ENCODE data around the gene PI4KA. TPM values are rescaled to one million over a fixed set of nuclear protein-coding genes. Genes with fewer than 3 reads are reported as not detected.

The PI4KA gene
- total and polyA plus RNA-seq, 2 donors (not counting 1 experiment from before 2014, with no cell fraction given) = 26.4 to 40.6 TPM

DNA sequence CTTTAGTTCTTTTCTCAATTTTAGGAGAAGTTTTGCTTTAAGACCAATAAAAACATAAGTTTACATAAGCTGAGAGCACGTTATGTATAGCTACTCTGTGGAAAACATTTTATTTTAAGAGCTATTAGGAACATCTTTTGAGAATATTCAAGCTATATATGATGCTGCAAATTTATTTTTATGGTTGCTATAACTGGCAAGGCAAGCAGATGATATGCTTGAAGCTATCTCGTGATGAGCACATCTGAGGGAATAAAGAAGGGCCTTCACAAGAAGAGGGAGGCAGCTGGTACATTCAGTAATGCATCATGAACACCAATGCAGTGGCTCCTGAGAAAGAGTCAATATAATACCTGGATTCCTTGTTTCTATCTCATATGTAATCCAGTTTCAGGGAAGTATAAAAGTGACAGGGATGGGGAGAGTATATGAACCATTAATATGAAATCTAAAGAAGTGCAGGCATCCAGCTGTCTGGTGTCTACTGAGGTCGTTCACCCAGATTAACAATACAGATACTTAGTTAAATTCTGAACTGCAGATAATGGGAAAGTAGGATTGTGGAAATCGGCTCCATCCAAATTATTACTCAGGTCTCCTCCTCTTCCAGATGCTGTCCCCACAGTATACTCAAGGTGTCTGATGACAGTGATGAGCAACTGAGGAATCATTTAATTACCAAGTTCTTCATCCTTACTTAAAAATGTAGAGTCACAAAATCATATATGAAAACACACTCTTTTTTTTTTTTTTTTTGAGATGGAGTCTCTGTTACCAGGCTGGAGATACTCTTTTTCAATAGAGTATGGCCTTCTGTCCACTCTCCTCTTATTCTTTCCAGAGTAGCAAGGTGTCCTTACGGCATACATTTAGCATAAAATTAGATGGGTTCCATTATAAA lies 185.1 kb downstream of the PI4KA start:
- H3K9ac ChIP-seq (ENCODE audit: insufficient read depth, low read length) = no peak overlapping the region
- no peaks in the 10 kb centered on the region for H3K9me3 ChIP-seq (ENCODE audit: control insufficient read depth, insufficient read depth, low read depth, low read length)
- H3K36me3 ChIP-seq (ENCODE audit: control insufficient read depth, insufficient read depth, low read length) = no peaks in the 10 kb centered on the region
- TF ChIP-seq, protein P1, sequence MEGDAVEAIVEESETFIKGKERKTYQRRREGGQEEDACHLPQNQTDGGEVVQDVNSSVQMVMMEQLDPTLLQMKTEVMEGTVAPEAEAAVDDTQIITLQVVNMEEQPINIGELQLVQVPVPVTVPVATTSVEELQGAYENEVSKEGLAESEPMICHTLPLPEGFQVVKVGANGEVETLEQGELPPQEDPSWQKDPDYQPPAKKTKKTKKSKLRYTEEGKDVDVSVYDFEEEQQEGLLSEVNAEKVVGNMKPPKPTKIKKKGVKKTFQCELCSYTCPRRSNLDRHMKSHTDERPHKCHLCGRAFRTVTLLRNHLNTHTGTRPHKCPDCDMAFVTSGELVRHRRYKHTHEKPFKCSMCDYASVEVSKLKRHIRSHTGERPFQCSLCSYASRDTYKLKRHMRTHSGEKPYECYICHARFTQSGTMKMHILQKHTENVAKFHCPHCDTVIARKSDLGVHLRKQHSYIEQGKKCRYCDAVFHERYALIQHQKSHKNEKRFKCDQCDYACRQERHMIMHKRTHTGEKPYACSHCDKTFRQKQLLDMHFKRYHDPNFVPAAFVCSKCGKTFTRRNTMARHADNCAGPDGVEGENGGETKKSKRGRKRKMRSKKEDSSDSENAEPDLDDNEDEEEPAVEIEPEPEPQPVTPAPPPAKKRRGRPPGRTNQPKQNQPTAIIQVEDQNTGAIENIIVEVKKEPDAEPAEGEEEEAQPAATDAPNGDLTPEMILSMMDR (conservative IDR thresholded peaks at IDR 0.05 in 1 of 2, IDR thresholded peaks at IDR 0.05 in 1 of 2; ENCODE audit: low read depth in 1 of 2, low read length in 2 of 2) = no peak
- TF ChIP-seq EZH2 (IDR thresholded peaks at IDR 0.05; ENCODE audit: low read length, missing control alignments) = no peak
- H3K27ac ChIP-seq (ENCODE audit: insufficient read depth, low read length) = no peak overlapping the region
- no peaks in the 10 kb centered on the region for H3K79me2 ChIP-seq (ENCODE audit: control insufficient read depth, insufficient read depth, low read length)
- H3K4me2 ChIP-seq (ENCODE audit: extremely low read depth, insufficient read depth, low read length) = no peak overlapping the region
- no peak overlapping the region for H3K4me3 ChIP-seq (replicated peaks in 1 of 4; ENCODE audit: control extremely low read depth in 1 of 4, insufficient read depth in 1 of 4, low read depth in 3 of 4, low read length in 4 of 4)
- no peaks in the 10 kb centered on the region for H4K20me1 ChIP-seq (ENCODE audit: control insufficient read depth, extremely low read depth, insufficient read depth, low read length)
- DNase-seq (ENCODE audit: low read depth in 2 of 2) = no peak
- H2AFZ ChIP-seq (ENCODE audit: low read length) = no peak overlapping the region
- no peaks in the 10 kb centered on the region for H3K4me1 ChIP-seq (ENCODE audit: control insufficient read depth, extremely low read depth, insufficient read depth, low read length)
- peaks cover 9% of the 10 kb centered on the region for H3K27me3 ChIP-seq (ENCODE audit: control insufficient read depth, insufficient read depth, low read length)

DNA sequence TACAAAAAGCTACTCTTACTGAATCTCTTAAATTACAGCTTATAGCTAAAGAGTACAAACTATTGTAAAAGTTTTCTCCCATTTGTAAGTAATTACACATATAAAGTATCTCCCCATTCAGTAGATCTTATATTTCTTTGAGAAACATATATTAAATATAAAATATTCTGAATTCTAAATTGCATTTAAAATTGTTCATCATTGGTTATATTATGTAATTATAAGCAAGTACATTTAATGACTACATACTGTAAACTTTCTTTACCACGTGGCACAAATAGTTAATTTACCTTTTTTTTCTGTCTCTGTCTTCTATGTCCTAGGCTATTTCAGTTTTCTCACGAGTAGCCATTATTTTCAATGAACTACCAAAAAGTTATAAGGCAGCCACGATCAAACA lies 185.9 kb downstream of the PI4KA start:
- no peaks in the 10 kb centered on the region for H4K20me1 ChIP-seq (ENCODE audit: control insufficient read depth, extremely low read depth, insufficient read depth, low read length)
- no peak overlapping the region for H3K27ac ChIP-seq (ENCODE audit: insufficient read depth, low read length)
- peaks cover 9% of the 10 kb centered on the region for H3K27me3 ChIP-seq (ENCODE audit: control insufficient read depth, insufficient read depth, low read length)
- no peak overlapping the region for H3K4me2 ChIP-seq (ENCODE audit: extremely low read depth, insufficient read depth, low read length)
- H3K9ac ChIP-seq (ENCODE audit: insufficient read depth, low read length) = no peak overlapping the region
- H3K4me3 ChIP-seq (replicated peaks in 1 of 4; ENCODE audit: control extremely low read depth in 1 of 4, insufficient read depth in 1 of 4, low read depth in 3 of 4, low read length in 4 of 4) = no peak overlapping the region
- DNase-seq (ENCODE audit: low read depth in 2 of 2) = no peak
- TF ChIP-seq, protein P1 (conservative IDR thresholded peaks at IDR 0.05 in 1 of 2, IDR thresholded peaks at IDR 0.05 in 1 of 2; ENCODE audit: low read depth in 1 of 2, low read length in 2 of 2) = no peak
- H3K9me3 ChIP-seq (ENCODE audit: control insufficient read depth, insufficient read depth, low read depth, low read length) = no peaks in the 10 kb centered on the region
- no peaks in the 10 kb centered on the region for H3K4me1 ChIP-seq (ENCODE audit: control insufficient read depth, extremely low read depth, insufficient read depth, low read length)
- H3K36me3 ChIP-seq (ENCODE audit: control insufficient read depth, insufficient read depth, low read length) = no peaks in the 10 kb centered on the region
- H3K79me2 ChIP-seq (ENCODE audit: control insufficient read depth, insufficient read depth, low read length) = no peaks in the 10 kb centered on the region
- no peak overlapping the region for H2AFZ ChIP-seq (ENCODE audit: low read length)

DNA sequence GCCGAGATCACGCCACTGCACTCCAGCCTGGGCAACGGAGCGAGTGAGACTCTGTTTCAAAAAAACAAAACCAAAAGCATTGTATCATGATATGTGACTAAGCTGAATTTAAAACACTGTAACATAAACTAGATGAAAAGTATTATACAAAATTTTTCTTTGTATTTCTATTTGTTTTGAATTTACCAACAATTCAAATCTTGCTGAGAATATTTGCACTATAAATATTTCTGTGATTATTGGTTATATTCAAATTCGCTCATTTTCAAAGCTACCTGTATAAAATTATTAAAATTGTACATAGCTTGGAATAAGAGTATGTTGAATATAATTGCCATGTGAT lies 186.6 kb downstream of the PI4KA start:
- H4K20me1 ChIP-seq (ENCODE audit: control insufficient read depth, extremely low read depth, insufficient read depth, low read length) = no peaks in the 10 kb centered on the region
- H3K27ac ChIP-seq (ENCODE audit: insufficient read depth, low read length) = no peak overlapping the region
- H3K9ac ChIP-seq (ENCODE audit: insufficient read depth, low read length) = no peak overlapping the region
- H3K36me3 ChIP-seq (ENCODE audit: control insufficient read depth, insufficient read depth, low read length) = no peaks in the 10 kb centered on the region
- no peaks in the 10 kb centered on the region for H3K9me3 ChIP-seq (ENCODE audit: control insufficient read depth, insufficient read depth, low read depth, low read length)
- H3K27me3 ChIP-seq (ENCODE audit: control insufficient read depth, insufficient read depth, low read length) = peaks cover 9% of the 10 kb centered on the region
- DNase-seq (ENCODE audit: low read depth in 2 of 2) = no peak
- H3K4me1 ChIP-seq (ENCODE audit: control insufficient read depth, extremely low read depth, insufficient read depth, low read length) = no peaks in the 10 kb centered on the region
- H3K4me3 ChIP-seq (replicated peaks in 1 of 4; ENCODE audit: control extremely low read depth in 1 of 4, insufficient read depth in 1 of 4, low read depth in 3 of 4, low read length in 4 of 4) = no peak overlapping the region
- TF ChIP-seq, protein P1 (conservative IDR thresholded peaks at IDR 0.05 in 1 of 2, IDR thresholded peaks at IDR 0.05 in 1 of 2; ENCODE audit: low read depth in 1 of 2, low read length in 2 of 2) = no peak
- TF ChIP-seq EZH2 (IDR thresholded peaks at IDR 0.05; ENCODE audit: low read length, missing control alignments) = no peak
- no peak overlapping the region for H2AFZ ChIP-seq (ENCODE audit: low read length)
- H3K4me2 ChIP-seq (ENCODE audit: extremely low read depth, insufficient read depth, low read length) = no peak overlapping the region
- H3K79me2 ChIP-seq (ENCODE audit: control insufficient read depth, insufficient read depth, low read length) = no peaks in the 10 kb centered on the region
